Left lung (tissue), 10 donors: ENCODE results near the gene FAM47A. TPM values are rescaled to one million over a fixed set of nuclear protein-coding genes. Genes with fewer than 3 reads are reported as not detected.

Source experiments
- ATAC-seq: fragments of 200-7000 bp; cut with Tn5 transposase; one replicate; pipeline ENCODE4 v1.9.1; 2020; ENCODE audit warnings: moderate library complexity
- DNase-seq, 4 donors: peaks; one replicate each; pipeline ENCODE4 v3.0.0-alpha.2; 2013 to 2020
- H3K27ac ChIP-seq, 2 donors: fragments of 200-600 bp; sonication (generic) in 1 of 2; one replicate each; pipeline versions ENCODE4 v1.5.0 to v1.8.0; 2020 to 2021
- H3K27me3 ChIP-seq, 2 donors: fragments of 200-600 bp; sonication (generic) in 1 of 2; one replicate each; pipeline versions ENCODE4 v1.5.0 to v1.8.0; 2020 to 2021
- H3K36me3 ChIP-seq, 2 donors: fragments of 200-600 bp; sonication (generic) in 1 of 2; one replicate each; pipeline versions ENCODE4 v1.5.0 to v1.8.0; 2020 to 2021
- H3K4me1 ChIP-seq, 2 donors: fragments of 200-600 bp; one replicate each; pipeline ENCODE4 v1.8.0; 2021
- H3K4me3 ChIP-seq, 2 donors: fragments of 200-600 bp; sonication (generic) in 1 of 2; one replicate each; pipeline versions ENCODE4 v1.5.0 to v1.8.0; 2020 to 2021; ENCODE audit warnings: mild to moderate bottlenecking in 1 of 2
- H3K9me3 ChIP-seq, 2 donors: fragments of 200-600 bp; sonication (generic) in 1 of 2; one replicate each; pipeline versions ENCODE4 v1.5.0 to v1.8.0; 2020 to 2021
- intact Hi-C, 2 donors: fragments of 100-400 bp; cut with DNase I; formaldehyde crosslinking; loops; one replicate each; pipeline versions ENCODE4 v1.11.2 to v1.14.2; 2022
- polyA plus RNA-seq, 6 donors: library from polyadenylated mRNA; unstranded; fragments of 120-200 nt; gene quantifications; one replicate each; pipeline ENCODE4 v1.2.1, GENCODE V29; 2013; ENCODE audit not compliant: insufficient read length in 6 of 6
- total RNA-seq, 2 donors: library from RNA; stranded (reverse); fragmentation: NEBNext Ultra II Directional; extraction: Animal tissue kit (Norgen Biotek cat#: 25700); gene quantifications; one replicate each; pipeline ENCODE4 v1.2.1, GENCODE V29; 2021
- TF ChIP-seq, protein P1 (sequence below), 2 donors: fragments of 200-600 bp; sonication (generic) in 1 of 2; IDR thresholded peaks; one replicate each; pipeline versions ENCODE4 v1.5.0 to v1.8.0; 2021; ENCODE audit warnings: antibody characterized with exemption in 2 of 2
- donor health status: DM: no; HTN: yes; CAD: no.
- donor health status: DM: no; HTN: no; CAD: no.

The FAM47A gene
- total and polyA plus RNA-seq, 8 donors: not detected

DNA sequence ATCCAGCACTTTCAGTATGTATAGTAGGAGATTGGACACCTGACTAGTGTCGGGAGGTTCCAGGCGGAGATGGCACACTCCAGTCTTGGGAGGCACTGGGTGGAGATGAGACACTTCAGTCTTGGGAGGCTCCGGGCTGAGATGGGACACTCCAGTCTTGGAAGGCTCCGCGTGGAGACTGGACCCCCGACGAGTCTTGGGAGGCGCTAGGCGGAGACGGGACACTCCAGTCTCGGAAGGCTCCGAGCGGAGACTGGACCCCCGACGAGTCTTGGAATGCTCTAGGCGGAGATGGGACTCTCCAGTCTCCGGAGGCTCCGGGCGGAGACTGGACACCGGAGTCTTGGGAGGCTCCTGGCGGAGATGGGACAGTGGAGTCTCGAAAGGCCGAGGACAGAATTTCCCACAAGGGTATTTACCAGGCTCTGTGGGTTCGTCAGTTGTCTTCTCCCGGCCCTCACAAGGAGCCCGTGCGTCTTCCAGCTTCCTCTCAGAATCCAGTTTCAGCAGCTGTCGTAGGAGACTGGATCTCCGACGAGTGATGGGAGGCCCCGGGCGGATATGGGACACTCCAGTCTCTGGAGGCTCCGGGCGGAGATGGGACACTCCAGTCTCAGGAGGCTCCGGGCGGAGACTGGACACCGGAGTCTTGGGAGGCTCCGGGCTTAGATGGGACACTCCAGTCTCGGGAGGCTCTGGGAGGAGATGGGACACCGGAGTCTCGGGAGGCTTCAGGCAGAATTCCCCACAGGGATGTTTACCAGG, 952 bp downstream of the FAM47A start:
- intact Hi-C loops: no loop called here
- H3K27ac ChIP-seq: no peak overlapping the region
- no peak overlapping the region for H3K4me3 ChIP-seq
- ATAC-seq (no peak), DNase-seq (no peak)
- no peaks in the 10 kb centered on the region for H3K36me3 ChIP-seq
- TF ChIP-seq, protein P1, sequence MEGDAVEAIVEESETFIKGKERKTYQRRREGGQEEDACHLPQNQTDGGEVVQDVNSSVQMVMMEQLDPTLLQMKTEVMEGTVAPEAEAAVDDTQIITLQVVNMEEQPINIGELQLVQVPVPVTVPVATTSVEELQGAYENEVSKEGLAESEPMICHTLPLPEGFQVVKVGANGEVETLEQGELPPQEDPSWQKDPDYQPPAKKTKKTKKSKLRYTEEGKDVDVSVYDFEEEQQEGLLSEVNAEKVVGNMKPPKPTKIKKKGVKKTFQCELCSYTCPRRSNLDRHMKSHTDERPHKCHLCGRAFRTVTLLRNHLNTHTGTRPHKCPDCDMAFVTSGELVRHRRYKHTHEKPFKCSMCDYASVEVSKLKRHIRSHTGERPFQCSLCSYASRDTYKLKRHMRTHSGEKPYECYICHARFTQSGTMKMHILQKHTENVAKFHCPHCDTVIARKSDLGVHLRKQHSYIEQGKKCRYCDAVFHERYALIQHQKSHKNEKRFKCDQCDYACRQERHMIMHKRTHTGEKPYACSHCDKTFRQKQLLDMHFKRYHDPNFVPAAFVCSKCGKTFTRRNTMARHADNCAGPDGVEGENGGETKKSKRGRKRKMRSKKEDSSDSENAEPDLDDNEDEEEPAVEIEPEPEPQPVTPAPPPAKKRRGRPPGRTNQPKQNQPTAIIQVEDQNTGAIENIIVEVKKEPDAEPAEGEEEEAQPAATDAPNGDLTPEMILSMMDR (IDR thresholded peaks at IDR 0.05): no peak
- H3K4me1 ChIP-seq: no peaks in the 10 kb centered on the region
- peaks cover 0 to 1% of the 10 kb centered on the region in 2 donors for H3K9me3 ChIP-seq
- no peaks in the 10 kb centered on the region for H3K27me3 ChIP-seq

DNA sequence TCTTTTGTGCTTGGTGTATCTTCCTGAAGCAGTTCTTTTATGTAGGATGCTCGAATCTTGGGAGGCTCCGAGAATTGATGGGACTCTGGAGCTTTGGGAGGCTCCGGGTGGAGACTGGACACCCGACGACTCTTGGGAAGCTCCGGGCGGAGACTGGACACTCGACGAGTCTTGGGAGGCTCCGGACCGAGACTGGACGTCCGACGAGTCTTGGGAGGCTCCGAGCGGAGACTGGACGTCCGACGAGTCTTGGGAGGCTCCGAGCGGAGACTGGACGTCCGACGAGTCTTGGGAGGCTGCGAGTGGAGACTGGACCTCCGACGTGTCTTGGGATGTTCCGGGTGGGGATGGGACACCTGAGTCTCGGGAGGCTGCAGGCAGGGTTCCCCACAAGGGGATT, 1.6 kb downstream of the FAM47A start:
- no peaks in the 10 kb centered on the region for H3K4me1 ChIP-seq
- no peaks in the 10 kb centered on the region for H3K36me3 ChIP-seq
- DNase-seq: no peak
- intact Hi-C loops: no loop called here
- H3K9me3 ChIP-seq: peaks cover 0 to 1% of the 10 kb centered on the region in 2 donors
- H3K27me3 ChIP-seq: no peaks in the 10 kb centered on the region
- no peak overlapping the region for H3K4me3 ChIP-seq
- ATAC-seq: no peak
- no peak overlapping the region for H3K27ac ChIP-seq
- TF ChIP-seq, protein P1 (IDR thresholded peaks at IDR 0.05): no peak

DNA sequence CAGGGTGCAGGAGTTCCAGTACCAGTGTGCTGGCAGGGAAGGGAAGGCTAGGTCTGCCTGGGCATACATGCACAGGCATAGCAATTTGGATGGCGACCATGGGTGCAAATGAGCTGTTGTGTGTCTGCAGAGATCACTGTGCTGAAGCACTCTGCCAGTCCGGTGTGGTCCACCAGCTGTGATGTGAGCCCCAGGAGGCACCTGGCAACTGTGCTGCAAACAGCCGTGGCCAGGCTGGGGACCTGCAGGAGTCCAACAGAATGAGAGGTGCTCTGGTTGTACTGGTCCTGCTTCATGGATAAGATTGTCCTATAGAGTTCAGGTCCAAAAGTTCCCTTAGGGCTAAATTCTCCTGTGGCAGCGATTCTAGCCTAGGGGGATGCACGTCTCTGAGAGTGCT, 6.1 kb downstream of the FAM47A start:
- intact Hi-C loops: no loop called here
- H3K9me3 ChIP-seq: peaks cover 0 to 5% of the 10 kb centered on the region in 2 donors
- DNase-seq: peak in 1 of 4 donors; percentile 7
- no peak overlapping the region for H3K27ac ChIP-seq
- TF ChIP-seq, protein P1 (IDR thresholded peaks at IDR 0.05): no peak
- H3K4me1 ChIP-seq: no peaks in the 10 kb centered on the region
- ATAC-seq: no peak
- no peaks in the 10 kb centered on the region for H3K27me3 ChIP-seq
- H3K4me3 ChIP-seq: no peak overlapping the region
- no peaks in the 10 kb centered on the region for H3K36me3 ChIP-seq

DNA sequence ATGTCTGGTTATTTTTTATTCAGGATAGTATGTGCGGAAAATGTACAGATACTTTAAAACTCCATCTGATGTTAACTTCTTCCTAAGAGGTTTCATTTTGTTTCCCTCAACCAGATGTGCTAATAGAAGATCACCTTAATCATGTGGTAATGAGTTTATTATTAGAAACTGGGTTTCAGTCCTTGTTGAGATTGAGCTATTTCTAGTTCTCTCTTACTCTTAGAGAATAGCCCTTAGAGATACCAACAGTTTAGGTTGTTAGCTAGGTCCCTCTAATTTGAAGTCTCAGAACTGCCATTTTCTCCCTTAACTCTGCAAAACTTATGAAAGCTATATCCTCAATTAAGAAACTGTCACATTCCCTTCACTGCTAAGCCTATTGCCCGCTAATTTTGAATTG, 13.0 kb downstream of the FAM47A start:
- intact Hi-C loops: no loop called here
- Histone ChIP-seq H3K9me3 (peaks cover 0 to 5% of the 10 kb centered on the region in 2 donors), H3K27me3 (no peaks in the 10 kb centered on the region), H3K4me1 (no peaks in the 10 kb centered on the region), H3K36me3 (no peaks in the 10 kb centered on the region), H3K27ac (no peak overlapping the region), H3K4me3 (no peak overlapping the region)
- no peak for ATAC-seq
- DNase-seq: no peak
- TF ChIP-seq, protein P1 (IDR thresholded peaks at IDR 0.05): no peak

DNA sequence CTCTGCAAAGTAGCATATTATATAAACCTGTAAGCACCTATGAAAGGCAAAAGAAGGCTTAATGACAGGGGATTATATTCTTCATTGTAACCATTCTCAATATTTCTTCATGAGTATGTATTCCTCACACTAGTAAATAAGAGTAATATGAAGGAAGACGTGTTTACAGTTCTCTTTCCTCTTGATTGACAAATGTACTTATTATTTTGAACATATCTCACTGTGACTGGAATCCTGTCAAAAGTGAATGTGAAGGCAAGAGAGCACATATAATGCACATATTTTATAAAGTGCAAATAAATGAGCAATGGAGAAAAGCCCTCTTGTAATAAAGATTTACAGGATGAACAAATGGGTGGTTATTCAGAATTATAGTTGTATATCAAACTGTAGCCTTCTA, 19.7 kb downstream of the FAM47A start:
- H3K36me3 ChIP-seq: no peaks in the 10 kb centered on the region
- no peak overlapping the region for H3K27ac ChIP-seq
- DNase-seq: no peak
- H3K9me3 ChIP-seq: no peaks in the 10 kb centered on the region
- TF ChIP-seq, protein P1 (IDR thresholded peaks at IDR 0.05): no peak
- no peaks in the 10 kb centered on the region for H3K4me1 ChIP-seq
- H3K27me3 ChIP-seq: no peaks in the 10 kb centered on the region
- ATAC-seq: no peak
- intact Hi-C loops: no loop called here
- H3K4me3 ChIP-seq: no peak overlapping the region
